A549 (cell line): ENCODE measurements around the gene TSTD1. TPM values are rescaled to one million over a fixed set of nuclear protein-coding genes. Genes with fewer than 3 reads are reported as not detected.

ENCODE experiments used
- ATAC-seq, 2 experiments: fragments of 200-7000 bp in 1 of 2; fragments of >200 bp in 1 of 2; cut with Nextera tagmentation in 1 of 2; cut with Tn5 transposase in 1 of 2; 3 replicates each; pipeline versions ENCODE4 v1.8.0 to v1.9.1; 2018 to 2020; ENCODE audit warnings: mild to moderate bottlenecking in 1 of 2, moderate library complexity in 1 of 2
- CTCF ChIA-PET: fragments of 300-600 bp; sonication (Branson Sonifier 250); formaldehyde crosslinking; extraction: SDS; loops from one replicate; lab custom pipeline; 2021; ENCODE audit warnings: antibody characterized with exemption, inconsistent platforms; lab: Yijun Ruan, JAX
- POLR2A ChIA-PET: fragments of 350-600 bp; formaldehyde crosslinking; extraction: SDS; loops from one replicate; lab custom pipeline; 2021; ENCODE audit warnings: antibody characterized with exemption, inconsistent platforms; lab: Yijun Ruan, JAX
- DNase-seq, 2 experiments: peaks; one replicate each; pipeline versions ENCODE4 v3.0.0 to v3.0.0-alpha.2; 2011 to 2016; ENCODE audit warnings: low read depth in 1 of 2, low spot score in 1 of 2
- FAIRE-seq: peaks from 2 replicates; lab custom pipeline; 2011; peaks lifted over from hg19 to GRCh38; lab: Jason Lieb, UNC
- H3K27ac ChIP-seq, 2 experiments: fragments of >200 bp; sonication (Bioruptor Twin); formaldehyde crosslinking; 3 replicates each; pipeline ENCODE4 v1.5.1; 2016 to 2017
- H3K4me1 ChIP-seq: fragments of >200 bp; sonication (Bioruptor Twin); formaldehyde crosslinking; 3 replicates; pipeline ENCODE4 v1.6.1; 2016
- H3K4me2 ChIP-seq: fragments of >200 bp; sonication (Bioruptor Twin); formaldehyde crosslinking; 3 replicates; pipeline ENCODE4 v1.6.1; 2016
- H3K4me3 ChIP-seq: fragments of >200 bp; sonication (Bioruptor Twin); formaldehyde crosslinking; 3 replicates; pipeline ENCODE4 v1.5.1; 2016
- H3K9me3 ChIP-seq: fragments of >200 bp; sonication (Bioruptor Twin); formaldehyde crosslinking; 3 replicates; pipeline ENCODE4 v1.6.1; 2016
- BHLHE40 ChIP-seq: IDR thresholded peaks from 2 replicates; pipeline ENCODE4 v1.6.1; 2012; ENCODE audit warnings: low read depth, low read length, inconsistent platforms
- CHD2 ChIP-seq: fragments of 150-350 bp; IDR thresholded peaks from 2 replicates; pipeline ENCODE4 v1.6.1; 2014; ENCODE audit warnings: low read length; ENCODE audit not compliant: partially characterized antibody
- CHD4 ChIP-seq: fragments of 200-600 bp; sonication (generic); IDR thresholded peaks from 2 replicates; pipeline ENCODE4 v1.6.1; 2016; ENCODE audit warnings: antibody characterized with exemption, mild to moderate bottlenecking, borderline replicate concordance
- CTCF ChIP-seq: fragments of >200 bp; sonication (Bioruptor Twin); formaldehyde crosslinking; IDR thresholded peaks from 3 replicates; pipeline ENCODE4 v1.5.1; 2016
- EHF ChIP-seq: fragments of 250-450 bp; sonication (Bioruptor Pico); IDR thresholded peaks from 2 replicates; pipeline ENCODE4 v1.5.0; 2020; ENCODE audit warnings: mild to moderate bottlenecking
- ESRRA ChIP-seq: fragments of 150-350 bp; IDR thresholded peaks from 2 replicates; pipeline ENCODE4 v1.6.1; 2014; ENCODE audit warnings: mild to moderate bottlenecking, low read length, borderline replicate concordance
- FOSB ChIP-seq: fragments of 250-450 bp; sonication (Bioruptor Pico); IDR thresholded peaks from 2 replicates; pipeline ENCODE4 v1.5.0; 2020; ENCODE audit warnings: mild to moderate bottlenecking, moderate library complexity
- FOSL2 ChIP-seq, 2 experiments: fragments of 450-650 bp in 1 of 2; fragments of >200 bp in 1 of 2; sonication (Bioruptor Twin) in 1 of 2; formaldehyde crosslinking; IDR thresholded peaks; 2 replicates each; pipeline versions ENCODE4 v1.5.0 to v1.6.1; 2016 to 2020; ENCODE audit warnings: mild to moderate bottlenecking in 1 of 2, moderate library complexity in 1 of 2
- FOXS1 ChIP-seq: fragments of 250-450 bp; sonication (Bioruptor Pico); IDR thresholded peaks from 2 replicates; pipeline ENCODE4 v1.5.0; 2020; ENCODE audit warnings: mild to moderate bottlenecking, moderate library complexity
- HDAC2 ChIP-seq: fragments of 200-600 bp; sonication (generic); IDR thresholded peaks from 2 replicates; pipeline ENCODE4 v1.6.1; 2016
- HEYL ChIP-seq: fragments of 250-450 bp; sonication (Bioruptor Pico); IDR thresholded peaks from 2 replicates; pipeline ENCODE4 v1.8.0; 2021; ENCODE audit warnings: mild to moderate bottlenecking, moderate library complexity
- HOXA7 ChIP-seq: fragments of 250-450 bp; sonication (Bioruptor Pico); IDR thresholded peaks from 2 replicates; pipeline ENCODE4 v1.5.0; 2020; ENCODE audit warnings: mild to moderate bottlenecking, moderate library complexity
- HOXB5 ChIP-seq: fragments of 250-450 bp; sonication (Bioruptor Pico); IDR thresholded peaks from 2 replicates; pipeline ENCODE4 v1.5.0; 2020; ENCODE audit warnings: mild to moderate bottlenecking, moderate library complexity
- KDM1A ChIP-seq: fragments of 200-600 bp; sonication (generic); IDR thresholded peaks from 2 replicates; pipeline ENCODE4 v1.6.1; 2016; ENCODE audit warnings: low read depth, mild to moderate bottlenecking
- MAFK ChIP-seq: fragments of 450-650 bp; IDR thresholded peaks from 2 replicates; pipeline ENCODE4 v1.6.1; 2014; ENCODE audit not compliant: partially characterized antibody
- NPAS2 ChIP-seq: fragments of 250-450 bp; sonication (Bioruptor Pico); IDR thresholded peaks from 2 replicates; pipeline ENCODE4 v1.8.0; 2022; ENCODE audit warnings: mild to moderate bottlenecking, moderate library complexity, borderline replicate concordance
- NR3C1 ChIP-seq: fragments of >200 bp; sonication (Bioruptor Twin); formaldehyde crosslinking; IDR thresholded peaks from 3 replicates; pipeline ENCODE4 v1.6.1; 2017
- PHF8 ChIP-seq: fragments of 200-600 bp; sonication (generic); IDR thresholded peaks from 2 replicates; pipeline ENCODE4 v1.6.1; 2016; ENCODE audit warnings: low read depth, mild to moderate bottlenecking, antibody characterized with exemption, moderate library complexity, borderline replicate concordance
- RAD21 ChIP-seq, 2 experiments: fragments of >200 bp in 1 of 2; sonication (Bioruptor Twin) in 1 of 2; formaldehyde crosslinking in 1 of 2; IDR thresholded peaks in 1 of 2; conservative IDR thresholded peaks in 1 of 2; 2 replicates in 1 of 2; 3 replicates in 1 of 2; pipeline ENCODE4 v1.6.1; 2012 to 2018; ENCODE audit warnings: inconsistent platforms in 1 of 2
- RFX5 ChIP-seq: fragments of 450-650 bp; IDR thresholded peaks from 2 replicates; pipeline ENCODE4 v1.7.1; 2014; ENCODE audit warnings: antibody characterized with exemption, mild to moderate bottlenecking, moderate library complexity
- ZFP36 ChIP-seq: fragments of 450-650 bp; IDR thresholded peaks from 2 replicates; pipeline ENCODE4 v1.6.1; 2014; ENCODE audit warnings: borderline replicate concordance; ENCODE audit not compliant: partially characterized antibody
- WGBS: methylation state at CpG from one replicate; pipeline ENCODE4 v1.1.6; 2017; ENCODE audit errors: missing lambda C conversion rate; 5-methylcytosine and 5-hydroxymethylcytosine counted together
- polyA plus RNA-seq, 4 experiments: library from polyadenylated mRNA; depleted of rRNA in 3 of 4; stranded (reverse); fragments of >200 nt; fragmentation: RNase III in 1 of 4; extraction: RNeasy Plus Mini Kit Qiagen cat#74134 plus additional on column Dnase treatment in 1 of 4; gene quantifications; 2 replicates in 3 of 4; 3 replicates in 1 of 4; pipeline ENCODE4 v1.2.3, GENCODE V29; 2011 to 2017
- TF ChIP-seq, protein P1 (sequence below): IDR thresholded peaks from 2 replicates; pipeline ENCODE4 v1.6.1; 2012
- TF ChIP-seq, protein P2 (sequence below): fragments of 450-650 bp; IDR thresholded peaks from 2 replicates; pipeline ENCODE4 v1.6.1; 2014; ENCODE audit warnings: antibody characterized with exemption

TSTD1 gene
- polyA plus RNA-seq, 2 of the 4 experiments (the other 2 are of a cell fraction): 0.17 TPM; not detected in 1

- DNase-seq (no peak), FAIRE-seq (no peak), ATAC-seq (no peak)
- Histone ChIP-seq H3K4me2 (no peak overlapping the region), H3K9me3 (no peaks in the 10 kb centered on the region), H3K4me1 (peaks cover 18% of the 10 kb centered on the region), H3K4me3 (no peak overlapping the region), H3K27ac (no peak overlapping the region)
- POLR2A ChIA-PET: interaction anchor here (0.5 to 1.5 kb wide), 2 partner anchors 30 to 45 kb away, joined by 3 read pairs; partner anchors contain the start of gene USF1
- 81% methylated on average over 11 of the region's 11 CpGs for WGBS
- CTCF ChIA-PET: interaction anchor here (1.0 to 11.1 kb wide), 4 partner anchors 12 to 96 kb away, joined by 3 to 176 read pairs (median 20); partner anchors contain the start of genes ARHGAP30 and KLHDC9
- TF ChIP-seq BHLHE40 (no peak), RFX5 (no peak), RAD21 (conservative IDR thresholded peaks at IDR 0.05 in 1 of 2, IDR thresholded peaks at IDR 0.05 in 1 of 2) (no peak), EHF (CRISPR knock-in tag) (no peak), HOXA7 (CRISPR knock-in tag) (no peak), FOSL2 (IDR thresholded peaks at IDR 0.05) (no peak), FOSL2 (CRISPR knock-in tag; IDR thresholded peaks at IDR 0.05) (no peak), NPAS2 (CRISPR knock-in tag) (no peak), PHF8 (no peak), ESRRA (no peak), HDAC2 (no peak), NR3C1 (no peak), ZFP36 (no peak), HEYL (no peak), CHD2 (no peak), CHD4 (no peak), HOXB5 (CRISPR knock-in tag) (no peak), MAFK (no peak)
- TF ChIP-seq, protein P1, sequence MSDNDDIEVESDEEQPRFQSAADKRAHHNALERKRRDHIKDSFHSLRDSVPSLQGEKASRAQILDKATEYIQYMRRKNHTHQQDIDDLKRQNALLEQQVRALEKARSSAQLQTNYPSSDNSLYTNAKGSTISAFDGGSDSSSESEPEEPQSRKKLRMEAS: no peak
- TF ChIP-seq, protein P2, sequence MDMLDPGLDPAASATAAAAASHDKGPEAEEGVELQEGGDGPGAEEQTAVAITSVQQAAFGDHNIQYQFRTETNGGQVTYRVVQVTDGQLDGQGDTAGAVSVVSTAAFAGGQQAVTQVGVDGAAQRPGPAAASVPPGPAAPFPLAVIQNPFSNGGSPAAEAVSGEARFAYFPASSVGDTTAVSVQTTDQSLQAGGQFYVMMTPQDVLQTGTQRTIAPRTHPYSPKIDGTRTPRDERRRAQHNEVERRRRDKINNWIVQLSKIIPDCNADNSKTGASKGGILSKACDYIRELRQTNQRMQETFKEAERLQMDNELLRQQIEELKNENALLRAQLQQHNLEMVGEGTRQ: no peak
- TF ChIP-seq, all 56 proteins: peak for 0
Measured at GRCh38 chr1:161000736-161001480, 37.9 kb downstream of the TSTD1 start.

- 79% methylated on average over 5 of the region's 5 CpGs for WGBS
- H3K9me3 ChIP-seq: no peaks in the 10 kb centered on the region
- H3K4me2 ChIP-seq: no peak overlapping the region
- POLR2A ChIA-PET: no interaction called here
- CTCF ChIA-PET: interaction anchor here (1.6 to 11.1 kb wide), 6 partner anchors 8 to 98 kb away, joined by 7 to 176 read pairs (median 12); partner anchors contain the start of genes ARHGAP30 and KLHDC9
- TF ChIP-seq ESRRA (no peak), KDM1A (no peak), FOXS1 (no peak), CTCF (no peak), FOSB (CRISPR knock-in tag) (no peak), ZFP36 (no peak)
- TF ChIP-seq, all 56 proteins: peak for 0
- H3K4me3 ChIP-seq: no peak overlapping the region
- FAIRE-seq (no peak), DNase-seq (no peak), ATAC-seq (peak; percentile 39 to 41; a peak in 1 of 6 replicates)
- H3K4me1 ChIP-seq: peaks cover 28% of the 10 kb centered on the region
- H3K27ac ChIP-seq: no peak overlapping the region
Measured at GRCh38 chr1:160999376-160999775, 39.4 kb downstream of the TSTD1 start.
